Hypothalamus (tissue), 51 donors: ENCODE results near the gene TNIK.
"Not testable (repeated sequence)": the region's sequence is repeated elsewhere in the genome, so short reads cannot be mapped to it uniquely, and the experiment has no call there.

Experiments
- DNase-seq, 51 donors: peaks; one replicate each; lab custom pipeline; 2025; lab: John Stamatoyannopoulos, UW

The TNIK gene

DNA sequence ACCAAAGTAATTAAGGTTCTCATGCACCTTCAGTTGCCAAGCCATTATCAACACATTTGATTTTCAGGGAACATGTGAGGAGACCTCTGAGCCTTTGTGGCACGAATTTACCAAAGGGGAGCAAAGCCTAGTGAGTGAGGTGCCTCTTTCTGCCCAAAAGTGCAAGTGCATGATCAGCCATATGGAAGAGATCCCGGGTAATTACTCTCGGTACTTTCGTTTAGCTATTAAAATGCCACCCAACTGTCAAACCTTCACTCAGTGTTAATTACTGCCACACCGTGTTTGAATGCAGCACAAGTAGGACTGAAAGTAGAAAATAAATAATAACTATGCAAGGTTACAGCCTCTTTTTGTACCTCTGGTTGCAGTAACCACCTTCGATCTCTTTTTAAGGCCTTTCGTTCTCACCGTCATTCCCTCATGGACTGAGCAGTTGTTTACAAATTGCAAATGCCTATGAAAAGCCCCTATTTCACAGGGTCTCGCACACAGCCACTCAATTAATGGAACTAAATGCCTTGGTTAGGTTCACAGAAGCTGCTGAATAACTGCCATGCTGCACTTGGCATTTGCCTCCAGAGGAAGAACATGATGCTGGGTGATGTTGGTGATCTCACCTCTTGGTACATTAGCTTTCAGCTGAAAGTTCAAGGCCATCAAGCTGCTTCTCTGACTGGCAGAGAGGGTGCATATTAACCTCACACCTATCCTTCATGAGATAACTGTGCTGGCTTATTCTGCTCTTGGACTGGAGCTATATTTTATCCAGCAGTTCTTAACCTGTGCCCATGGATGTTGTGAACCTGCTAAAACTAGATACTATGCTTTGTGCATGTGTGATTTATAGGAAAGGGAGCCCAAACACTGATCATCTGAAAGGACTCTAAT is 69.9 kb downstream of the TNIK start:
- no peak for DNase-seq

GRCh38 chr3:171389491-171389890 is 70.7 kb downstream of the TNIK start:
- DNase-seq = no peak

- no peak for DNase-seq
Measured at GRCh38 chr3:171388527-171388926, 71.7 kb downstream of the TNIK start.

- DNase-seq = no peak
Measured at GRCh38 chr3:171387062-171387461, 73.1 kb downstream of the TNIK start.

- DNase-seq = no peak
Measured at GRCh38 chr3:171385086-171385485, 75.1 kb downstream of the TNIK start.

GRCh38 chr3:171384101-171384891 is 75.9 kb downstream of the TNIK start:
- no peak for DNase-seq

GRCh38 chr3:171383206-171384018 is 76.8 kb downstream of the TNIK start:
- DNase-seq = peak in 15 of 51 donors; percentile 12 to 69 (median 24)

DNA sequence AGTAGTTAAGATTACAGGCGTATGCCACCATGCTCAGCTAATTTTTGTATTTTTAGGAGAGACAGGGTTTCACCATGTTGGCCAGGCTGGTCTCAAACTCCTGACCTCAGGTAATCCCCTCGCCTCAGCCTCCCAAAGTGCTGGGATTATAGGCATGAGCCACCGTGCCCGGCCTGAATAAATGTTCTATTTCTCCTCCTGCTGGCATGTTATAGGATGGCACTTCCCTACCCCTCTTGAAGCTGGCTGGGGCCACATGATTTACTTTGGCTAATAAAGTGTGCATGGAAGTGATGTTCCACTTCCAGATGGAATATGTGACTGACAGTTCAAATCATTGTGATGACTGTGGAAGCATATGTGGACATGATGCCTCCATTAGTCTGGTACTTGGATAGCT is 77.9 kb downstream of the TNIK start:
- not testable (repeated sequence) for DNase-seq

DNA sequence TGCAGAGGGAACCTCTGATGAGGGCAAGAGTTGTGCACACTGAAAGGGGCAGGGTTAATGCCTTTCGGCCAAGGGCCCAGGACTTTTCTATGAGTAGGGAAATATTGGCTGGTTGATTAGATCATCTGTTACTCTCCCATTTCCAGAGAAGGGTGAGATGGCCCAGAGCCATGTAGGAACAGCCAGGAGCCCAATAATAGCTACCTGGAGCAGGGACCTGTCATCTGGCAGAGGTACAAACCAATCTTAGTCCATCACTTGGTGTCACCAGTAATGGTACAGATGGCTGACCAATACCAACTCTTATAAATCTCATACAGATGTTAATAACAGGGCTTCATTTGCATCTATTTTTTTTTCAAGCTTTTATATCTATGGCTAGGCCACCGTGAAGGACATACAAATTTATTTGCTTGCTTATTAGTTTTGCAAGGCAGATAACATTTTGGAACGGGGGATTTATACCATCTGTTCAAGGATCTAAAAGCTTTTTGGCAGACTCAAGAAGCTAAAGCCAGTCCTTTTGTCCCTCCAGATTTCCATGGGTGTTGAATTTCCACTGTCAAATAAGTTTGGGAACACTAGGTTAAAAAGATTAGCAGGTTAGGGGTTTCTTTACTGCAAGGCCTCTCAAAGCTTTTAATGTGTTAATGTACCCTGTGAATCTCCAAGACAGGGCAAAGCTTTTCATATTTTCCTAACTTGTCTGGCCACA is 79.3 kb downstream of the TNIK start:
- DNase-seq = no peak

GRCh38 chr3:171379961-171380483 is 80.2 kb downstream of the TNIK start:
- DNase-seq = no peak

- no peak for DNase-seq
Measured at GRCh38 chr3:171379281-171379680, 80.9 kb downstream of the TNIK start.

GRCh38 chr3:171378586-171378985 is 81.6 kb downstream of the TNIK start:
- DNase-seq = no peak

DNA sequence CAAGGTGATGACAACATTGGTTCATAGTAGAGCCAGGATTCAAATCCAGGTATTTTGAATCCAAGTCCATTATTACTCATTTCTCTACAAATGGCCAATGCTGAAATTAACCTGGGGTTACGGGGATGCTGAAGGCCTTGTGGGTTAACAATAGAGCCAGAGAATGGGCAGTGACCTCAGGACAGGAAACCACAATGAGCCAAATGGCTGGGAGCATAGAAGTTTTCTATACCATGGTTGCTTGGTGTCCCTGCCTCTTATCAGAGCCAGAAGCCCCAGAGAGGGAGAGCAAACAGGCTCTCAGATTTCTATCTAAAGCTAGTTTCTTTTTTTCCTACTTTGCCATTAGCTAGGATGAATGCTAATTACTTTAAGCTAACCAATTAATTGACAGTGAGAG is 82.3 kb downstream of the TNIK start:
- DNase-seq = no peak

GRCh38 chr3:171376596-171376947 is 83.6 kb downstream of the TNIK start:
- no peak for DNase-seq

DNA sequence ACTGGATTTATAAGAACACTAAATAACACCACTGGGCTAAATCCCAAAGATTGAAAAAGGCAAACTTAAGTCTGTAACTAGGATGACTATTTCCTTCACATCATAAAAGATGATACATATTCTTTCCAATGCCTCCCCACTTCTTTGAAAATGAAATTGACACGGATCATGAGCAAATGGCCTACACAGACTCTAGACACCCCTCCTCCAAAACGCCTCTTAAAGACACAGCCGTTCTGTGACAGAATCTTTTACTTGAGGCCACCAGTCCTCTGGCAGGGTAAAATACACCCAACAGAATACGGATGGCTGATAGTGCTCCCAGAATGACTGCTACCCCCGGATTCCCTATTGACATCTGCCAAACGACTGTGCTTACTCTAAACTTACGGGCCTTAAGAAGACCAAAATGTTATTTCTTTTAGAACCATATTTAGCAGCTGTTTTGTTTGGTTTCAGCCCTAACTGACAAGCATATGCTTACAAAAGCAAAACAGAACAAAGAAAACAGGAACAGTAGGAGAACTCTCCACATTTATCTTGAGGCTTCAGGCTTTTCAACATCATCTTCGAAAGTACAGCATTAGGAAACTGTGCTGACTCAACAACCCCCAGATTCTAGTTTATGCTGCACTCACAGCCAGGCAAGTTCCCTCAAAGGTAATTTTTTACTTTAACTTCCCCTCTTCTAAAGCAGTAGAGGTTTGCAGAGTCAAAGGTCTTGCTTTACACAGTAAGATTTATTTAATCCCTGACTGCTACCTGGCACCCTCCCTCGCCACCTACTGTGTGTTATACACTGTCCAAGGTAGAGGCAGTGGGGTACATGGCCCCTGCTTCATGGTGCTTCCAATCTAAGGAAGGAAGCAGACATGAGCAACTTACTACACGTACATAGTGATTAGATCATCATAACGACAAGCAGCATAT is 84.3 kb downstream of the TNIK start:
- peak in 1 of 51 donors; percentile 40 for DNase-seq

DNA sequence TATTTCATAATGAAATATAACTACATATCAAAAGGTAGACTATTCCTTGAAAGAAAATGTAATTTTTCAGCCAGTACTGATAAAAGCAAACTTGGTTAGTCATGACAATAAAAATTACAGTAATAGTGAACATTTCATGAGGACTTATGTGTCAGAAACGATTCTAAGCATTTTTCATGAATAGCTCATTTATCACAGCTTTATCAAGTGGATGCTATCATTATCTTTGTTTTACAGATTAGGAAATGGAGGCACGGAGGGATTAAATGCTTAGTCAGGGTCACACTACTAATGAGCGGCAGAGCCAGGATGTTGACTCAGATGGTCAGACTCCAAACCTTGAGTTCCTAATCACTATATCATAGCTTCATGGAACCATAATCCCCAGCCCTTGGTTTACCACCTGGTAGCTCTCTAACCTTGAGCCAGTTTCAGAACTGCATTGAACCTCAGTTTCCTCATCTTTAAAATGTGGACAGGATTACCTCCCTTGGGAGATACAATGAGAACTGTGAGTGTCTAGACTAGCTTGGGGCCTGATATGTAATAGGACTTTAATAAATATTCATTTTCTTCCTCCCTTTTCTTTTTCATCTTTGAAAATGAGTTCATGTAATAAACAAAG is 85.4 kb downstream of the TNIK start:
- no peak for DNase-seq

DNA sequence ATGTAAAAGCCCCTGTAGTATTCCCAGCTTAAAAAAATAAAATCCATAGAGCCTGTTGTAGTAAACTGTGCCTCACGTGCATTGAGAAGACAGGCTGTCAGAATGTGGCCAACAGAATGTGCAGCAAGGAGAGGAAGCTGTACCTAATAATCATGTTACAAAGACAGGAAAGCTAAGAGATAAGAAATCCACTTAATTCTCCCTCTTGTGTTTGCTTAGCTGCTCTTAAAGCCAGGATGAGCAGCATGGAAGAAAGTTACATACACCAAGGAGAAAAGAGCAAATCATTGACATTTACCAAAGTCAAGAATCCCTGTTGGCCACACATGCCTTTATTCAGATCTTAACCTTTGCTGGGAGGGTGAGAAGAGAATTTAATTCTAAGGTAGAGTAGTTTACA is 85.9 kb downstream of the TNIK start:
- no peak for DNase-seq

DNA sequence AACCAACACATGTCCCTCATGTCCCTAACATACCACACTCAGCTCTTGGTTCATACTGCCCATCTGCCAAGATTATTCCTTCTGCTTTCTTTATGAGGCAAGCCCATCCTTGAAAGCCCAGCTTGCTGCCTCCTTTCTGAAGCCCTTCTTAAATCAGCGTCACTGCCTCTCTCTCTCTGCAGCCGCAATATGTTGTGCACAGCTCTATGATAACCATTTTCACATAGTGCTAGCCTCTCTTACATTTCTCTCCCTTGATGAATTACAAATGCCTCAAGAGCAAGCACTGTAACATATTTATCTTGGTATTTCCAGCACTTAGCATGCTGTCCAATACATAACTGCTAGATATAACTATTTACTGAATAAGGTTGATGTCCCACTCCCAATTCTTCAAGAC is 86.5 kb downstream of the TNIK start:
- no peak for DNase-seq

GRCh38 chr3:171372694-171373093 is 87.5 kb downstream of the TNIK start:
- no peak for DNase-seq
